HepG2 (cell line): ENCODE data around the gene KIF3C. TPM values are rescaled to one million over a fixed set of nuclear protein-coding genes. Genes with fewer than 3 reads are reported as not detected.

Experiments
- ATRX ChIP-seq: sonication (generic); formaldehyde crosslinking; IDR thresholded peaks from 2 replicates; pipeline ENCODE4 v1.4.0; 2020; ENCODE audit warnings: missing genetic modification reagents, borderline replicate concordance
- CREB1 ChIP-seq, 2 experiments: fragments of 450-650 bp in 1 of 2; IDR thresholded peaks; 2 replicates each; pipeline ENCODE4 v1.6.1; 2016 to 2017; ENCODE audit warnings: control low read depth in 1 of 2, mild to moderate bottlenecking in 1 of 2, missing compliant biosample characterization in 1 of 2, missing genetic modification characterization in 1 of 2
- EEA1 ChIP-seq: sonication (generic); formaldehyde crosslinking; IDR thresholded peaks from 2 replicates; pipeline ENCODE4 v1.5.1; 2020; ENCODE audit warnings: mild to moderate bottlenecking, missing genetic modification reagents, borderline replicate concordance
- GRHL1 ChIP-seq: sonication (generic); formaldehyde crosslinking; conservative IDR thresholded peaks from 2 replicates; pipeline ENCODE4 v1.8.0; 2022; ENCODE audit warnings: missing genetic modification reagents
- HHEX ChIP-seq: IDR thresholded peaks from 2 replicates; pipeline ENCODE4 v1.6.1; 2016; ENCODE audit warnings: control low read depth
- JDP2 ChIP-seq: sonication (generic); formaldehyde crosslinking; IDR thresholded peaks from 2 replicates; pipeline ENCODE4 v1.8.1; 2022; ENCODE audit warnings: missing genetic modification reagents, borderline replicate concordance
- KMT2A ChIP-seq: sonication (generic); formaldehyde crosslinking; IDR thresholded peaks from 2 replicates; pipeline ENCODE4 v1.4.0; 2020; ENCODE audit warnings: missing genetic modification reagents
- PBX3 ChIP-seq: sonication (generic); formaldehyde crosslinking; IDR thresholded peaks from 2 replicates; pipeline ENCODE4 v1.8.1; 2023; ENCODE audit warnings: missing genetic modification reagents, inconsistent platforms, borderline replicate concordance
- PITX1 ChIP-seq: sonication (generic); formaldehyde crosslinking; IDR thresholded peaks from 2 replicates; pipeline ENCODE4 v1.5.1; 2020; ENCODE audit warnings: mild to moderate bottlenecking, missing genetic modification reagents
- PLRG1 ChIP-seq: fragments of 450-650 bp; conservative IDR thresholded peaks from 2 replicates; pipeline ENCODE4 v1.6.1; 2016
- REL ChIP-seq: sonication (generic); formaldehyde crosslinking; conservative IDR thresholded peaks from 2 replicates; pipeline ENCODE4 v1.8.0; 2022; ENCODE audit warnings: mild to moderate bottlenecking, missing genetic modification reagents, moderate library complexity
- REST ChIP-seq, 2 experiments: IDR thresholded peaks; 2 replicates each; pipeline ENCODE4 v1.6.1; 2011 to 2012; ENCODE audit warnings: low read length in 2 of 2, borderline replicate concordance in 1 of 2, low read depth in 1 of 2, mild to moderate bottlenecking in 1 of 2, moderate library complexity in 1 of 2
- ZNF530 ChIP-seq: sonication (generic); formaldehyde crosslinking; IDR thresholded peaks from 2 replicates; pipeline ENCODE4 v1.5.0; 2020; ENCODE audit warnings: low read depth, mild to moderate bottlenecking, missing genetic modification reagents
- ZNF589 ChIP-seq: sonication (generic); formaldehyde crosslinking; conservative IDR thresholded peaks from 2 replicates; pipeline ENCODE4 v1.8.0; 2022; ENCODE audit warnings: mild to moderate bottlenecking, moderate library complexity, missing genetic modification reagents
- ZNF691 ChIP-seq: sonication (generic); formaldehyde crosslinking; IDR thresholded peaks from 2 replicates; pipeline ENCODE4 v1.4.0; 2020; ENCODE audit warnings: missing genetic modification reagents, low read depth, mild to moderate bottlenecking, borderline replicate concordance
- polyA plus RNA-seq, 8 experiments: library from polyadenylated mRNA; depleted of rRNA in 3 of 8; stranded (reverse) in 7 of 8; unstranded in 1 of 8; fragments of >200 nt; fragmentation: Illumina TruSeq in 4 of 8; extraction: Trizol in 4 of 8; gene quantifications; 2 replicates each; pipeline versions ENCODE4 v1.2.1 to v1.2.3, GENCODE V29; 2011 to 2016; ENCODE audit warnings: low read depth in 4 of 8, missing spikeins in 1 of 8, mixed read lengths in 1 of 8; ENCODE audit not compliant: insufficient read depth in 1 of 8
- total RNA-seq, 5 experiments: library from RNA; depleted of rRNA; stranded (reverse); fragments of >200 nt; fragmentation: Illumina TruSeq; extraction: Trizol; gene quantifications; 2 replicates each; pipeline ENCODE4 v1.2.3, GENCODE V29; 2016; ENCODE audit warnings: low read depth in 1 of 5
- TF ChIP-seq, protein P1 (sequence below): IDR thresholded peaks from 2 replicates; pipeline ENCODE4 v1.6.1; 2016; ENCODE audit warnings: low read depth, borderline replicate concordance
- TF ChIP-seq, protein P2 (sequence below): sonication (generic); formaldehyde crosslinking; IDR thresholded peaks from 2 replicates; pipeline ENCODE4 v1.9.0; 2021; ENCODE audit warnings: missing genetic modification reagents, borderline replicate concordance

The KIF3C gene
- total and polyA plus RNA-seq, 2 of the 13 experiments (the other 11 are each of a cell fraction or from before 2014, with no cell fraction given): 3.6 to 4.9 TPM

GRCh38 chr2:25954199-25954752, 28.0 kb downstream of the KIF3C start (continued):
- TF ChIP-seq REST (IDR thresholded peaks at IDR 0.05; ENCODE audit: borderline replicate concordance in 1 of 2, low read depth in 1 of 2, low read length in 2 of 2): no peak
- no peak for TF ChIP-seq KMT2A
- TF ChIP-seq CREB1 (IDR thresholded peaks at IDR 0.05): no peak
- no peak for TF ChIP-seq CREB1 (CRISPR knock-in tag; IDR thresholded peaks at IDR 0.05)
- TF ChIP-seq EEA1 (CRISPR knock-in tag): no peak
- TF ChIP-seq, protein P1, sequence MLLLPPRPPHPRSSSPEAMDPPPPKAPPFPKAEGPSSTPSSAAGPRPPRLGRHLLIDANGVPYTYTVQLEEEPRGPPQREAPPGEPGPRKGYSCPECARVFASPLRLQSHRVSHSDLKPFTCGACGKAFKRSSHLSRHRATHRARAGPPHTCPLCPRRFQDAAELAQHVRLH: no peak
- no peak for TF ChIP-seq GRHL1
- no peak for TF ChIP-seq PBX3 (CRISPR knock-in tag)
- TF ChIP-seq ZNF691 (CRISPR knock-in tag): no peak
- no peak for TF ChIP-seq HHEX (CRISPR knock-in tag)
- TF ChIP-seq, protein P2, sequence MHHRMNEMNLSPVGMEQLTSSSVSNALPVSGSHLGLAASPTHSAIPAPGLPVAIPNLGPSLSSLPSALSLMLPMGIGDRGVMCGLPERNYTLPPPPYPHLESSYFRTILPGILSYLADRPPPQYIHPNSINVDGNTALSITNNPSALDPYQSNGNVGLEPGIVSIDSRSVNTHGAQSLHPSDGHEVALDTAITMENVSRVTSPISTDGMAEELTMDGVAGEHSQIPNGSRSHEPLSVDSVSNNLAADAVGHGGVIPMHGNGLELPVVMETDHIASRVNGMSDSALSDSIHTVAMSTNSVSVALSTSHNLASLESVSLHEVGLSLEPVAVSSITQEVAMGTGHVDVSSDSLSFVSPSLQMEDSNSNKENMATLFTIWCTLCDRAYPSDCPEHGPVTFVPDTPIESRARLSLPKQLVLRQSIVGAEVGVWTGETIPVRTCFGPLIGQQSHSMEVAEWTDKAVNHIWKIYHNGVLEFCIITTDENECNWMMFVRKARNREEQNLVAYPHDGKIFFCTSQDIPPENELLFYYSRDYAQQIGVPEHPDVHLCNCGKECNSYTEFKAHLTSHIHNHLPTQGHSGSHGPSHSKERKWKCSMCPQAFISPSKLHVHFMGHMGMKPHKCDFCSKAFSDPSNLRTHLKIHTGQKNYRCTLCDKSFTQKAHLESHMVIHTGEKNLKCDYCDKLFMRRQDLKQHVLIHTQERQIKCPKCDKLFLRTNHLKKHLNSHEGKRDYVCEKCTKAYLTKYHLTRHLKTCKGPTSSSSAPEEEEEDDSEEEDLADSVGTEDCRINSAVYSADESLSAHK (CRISPR knock-in tag): no peak
- TF ChIP-seq ZNF589 (CRISPR knock-in tag): no peak
- no peak for TF ChIP-seq ATRX
- TF ChIP-seq PLRG1: no peak
- no peak for TF ChIP-seq JDP2 (CRISPR knock-in tag)
- TF ChIP-seq ZNF530 (CRISPR knock-in tag): no peak
- no peak for TF ChIP-seq REL (CRISPR knock-in tag)
- 0 out of 2 replicates have a peak, but pooled peaks have one; percentile 5 for TF ChIP-seq PITX1 (CRISPR knock-in tag)
